H1 (cell line): ENCODE data around the gene SMC6. TPM values are rescaled to one million over a fixed set of nuclear protein-coding genes. Genes with fewer than 3 reads are reported as not detected.

Experiments used
- CTCF ChIA-PET: fragments of 300-600 bp; sonication (Branson Sonifier 250); formaldehyde crosslinking; loops from one replicate; lab custom pipeline; 2021; ENCODE audit not compliant: partially characterized antibody; lab: Charles Lee
- POLR2A ChIA-PET: fragments of 300-600 bp; sonication (Branson Sonifier 250); formaldehyde crosslinking; loops from one replicate; lab custom pipeline; 2021; ENCODE audit warnings: inconsistent platforms; ENCODE audit not compliant: partially characterized antibody; lab: Charles Lee
- DNase-seq, 2 experiments: peaks; one replicate each; pipeline versions ENCODE4 v3.0.0 to v3.0.0-alpha.2; 2010 to 2022; ENCODE audit warnings: low spot score in 2 of 2, low read depth in 1 of 2, mixed read lengths in 1 of 2
- FAIRE-seq: peaks from 2 replicates; lab custom pipeline; 2011; peaks lifted over from hg19 to GRCh38; lab: Jason Lieb, UNC
- H2AFZ ChIP-seq: 2 replicates; pipeline ENCODE4 v1.8.1; 2012; ENCODE audit warnings: low read length, inconsistent platforms
- H2AK5ac ChIP-seq: 2 replicates; pipeline ENCODE4 v1.6.1; 2013; ENCODE audit warnings: low read depth, low read length
- H2BK120ac ChIP-seq: replicated peaks from 2 replicates; pipeline ENCODE3; 2013; ENCODE audit warnings: low read depth, low read length, inconsistent platforms
- H2BK12ac ChIP-seq: 2 replicates; pipeline ENCODE4 v1.6.1; 2013; ENCODE audit warnings: low read depth, low read length
- H2BK15ac ChIP-seq: 2 replicates; pipeline ENCODE4 v1.6.1; 2013; ENCODE audit warnings: low read length
- H2BK20ac ChIP-seq: 2 replicates; pipeline ENCODE4 v1.6.1; 2013; ENCODE audit warnings: low read length
- H2BK5ac ChIP-seq: 2 replicates; pipeline ENCODE4 v1.6.1; 2013; ENCODE audit warnings: low read depth, low read length
- H3K14ac ChIP-seq: 2 replicates; pipeline ENCODE4 v1.6.1; 2013; ENCODE audit warnings: inconsistent platforms; ENCODE audit not compliant: insufficient read length
- H3K18ac ChIP-seq: 2 replicates; pipeline ENCODE4 v1.6.1; 2013; ENCODE audit warnings: low read length; ENCODE audit errors: extremely low read depth
- H3K23ac ChIP-seq: 2 replicates; pipeline ENCODE4 v1.6.1; 2013; ENCODE audit warnings: inconsistent platforms; ENCODE audit not compliant: insufficient read length
- H3K23me2 ChIP-seq: 2 replicates; pipeline ENCODE4 v1.6.1; 2013; ENCODE audit warnings: low read depth, low read length
- H3K27ac ChIP-seq: 2 replicates; pipeline ENCODE4 v1.6.1; 2011; ENCODE audit warnings: low read depth, low read length, inconsistent platforms
- H3K27me3 ChIP-seq, 4 experiments: replicated peaks in 1 of 4; 1 replicate in 1 of 4; 2 replicates in 3 of 4; pipeline versions ENCODE4 v1.6.1 to v1.8.1; 2011 to 2013; ENCODE audit warnings: low read length in 3 of 4, mild to moderate bottlenecking in 3 of 4, inconsistent platforms in 2 of 4, mixed read lengths in 2 of 4, moderate library complexity in 1 of 4; ENCODE audit not compliant: control insufficient read depth in 3 of 4, insufficient read depth in 3 of 4; ENCODE audit errors: extremely low read depth in 1 of 4
- H3K36me3 ChIP-seq, 4 experiments: 2 replicates each; pipeline versions ENCODE4 v1.6.1 to v1.8.1; 2011 to 2013; ENCODE audit warnings: mild to moderate bottlenecking in 4 of 4, low read length in 3 of 4, moderate library complexity in 2 of 4, control low read depth in 1 of 4, inconsistent platforms in 1 of 4; ENCODE audit not compliant: insufficient read depth in 4 of 4, control insufficient read depth in 2 of 4
- H3K4ac ChIP-seq: replicated peaks from 2 replicates; pipeline ENCODE3; 2013; ENCODE audit warnings: low read length, low read depth, mixed read lengths, inconsistent platforms; ENCODE audit not compliant: insufficient read length
- H3K4me1 ChIP-seq, 4 experiments: replicated peaks in 1 of 4; 1 replicate in 1 of 4; 2 replicates in 3 of 4; pipeline versions ENCODE4 v1.6.1 to v1.8.1; 2011 to 2013; ENCODE audit warnings: low read length in 3 of 4, inconsistent platforms in 2 of 4, mixed read lengths in 1 of 4; ENCODE audit not compliant: insufficient read depth in 4 of 4, control insufficient read depth in 3 of 4
- H3K4me2 ChIP-seq, 2 experiments: 2 replicates each; pipeline versions ENCODE4 v1.6.1 to v1.8.1; 2011 to 2013; ENCODE audit warnings: low read depth in 2 of 2, low read length in 2 of 2, control low read depth in 1 of 2, inconsistent platforms in 1 of 2, mild to moderate bottlenecking in 1 of 2; ENCODE audit not compliant: insufficient read depth in 1 of 2
- H3K4me3 ChIP-seq, 4 experiments: fragments of 200-600, 300-600 bp in 1 of 4; sonication (generic), shearing (Covaris generic), sonication (Bioruptor Twin) in 1 of 4; 2 replicates each; pipeline versions ENCODE4 v1.5.1 to v1.8.1; 2011 to 2016; ENCODE audit warnings: low read length in 4 of 4, low read depth in 3 of 4, control low read depth in 2 of 4, inconsistent platforms in 2 of 4, mild to moderate bottlenecking in 2 of 4, mixed read lengths in 1 of 4, moderate library complexity in 1 of 4; ENCODE audit not compliant: insufficient read depth in 2 of 4; ENCODE audit errors: extremely low read depth in 1 of 4
- H3K56ac ChIP-seq: replicated peaks from 2 replicates; pipeline ENCODE3; 2013; ENCODE audit warnings: low read depth, mild to moderate bottlenecking, mixed read lengths, low read length, inconsistent platforms; ENCODE audit not compliant: insufficient read length
- H3K79me1 ChIP-seq: 2 replicates; pipeline ENCODE4 v1.6.1; 2013; ENCODE audit warnings: low read depth, low read length, control low read depth
- H3K79me2 ChIP-seq, 2 experiments: 2 replicates each; pipeline versions ENCODE4 v1.6.1 to v1.8.1; 2012 to 2013; ENCODE audit warnings: low read length in 2 of 2, mild to moderate bottlenecking in 2 of 2, inconsistent platforms in 1 of 2; ENCODE audit not compliant: insufficient read depth in 2 of 2, control insufficient read depth in 1 of 2
- H3K9ac ChIP-seq, 4 experiments: replicated peaks in 1 of 4; 1 replicate in 1 of 4; 2 replicates in 3 of 4; pipeline versions ENCODE4 v1.6.1 to v1.8.1; 2011 to 2013; ENCODE audit warnings: low read depth in 3 of 4, low read length in 3 of 4, control low read depth in 2 of 4, mild to moderate bottlenecking in 2 of 4, moderate library complexity in 2 of 4, inconsistent platforms in 1 of 4; ENCODE audit errors: extremely low read depth in 1 of 4
- H3K9me3 ChIP-seq, 2 experiments: 2 replicates each; pipeline versions ENCODE4 v1.6.1 to v1.8.1; 2012 to 2013; ENCODE audit warnings: mild to moderate bottlenecking in 2 of 2, moderate library complexity in 2 of 2, control low read depth in 1 of 2, inconsistent platforms in 1 of 2, low read depth in 1 of 2, low read length in 1 of 2, mixed read lengths in 1 of 2; ENCODE audit not compliant: insufficient read depth in 2 of 2
- H4K20me1 ChIP-seq, 2 experiments: replicated peaks in 1 of 2; 2 replicates each; pipeline versions ENCODE3 to v1.8.1; 2011 to 2013; ENCODE audit warnings: inconsistent platforms in 2 of 2, low read length in 2 of 2, mild to moderate bottlenecking in 1 of 2; ENCODE audit not compliant: insufficient read depth in 2 of 2, control insufficient read depth in 1 of 2
- H4K5ac ChIP-seq: 2 replicates; pipeline ENCODE4 v1.6.1; 2013; ENCODE audit warnings: low read length, low read depth, mixed read lengths, inconsistent platforms; ENCODE audit not compliant: insufficient read length
- H4K8ac ChIP-seq: 2 replicates; pipeline ENCODE4 v1.8.0; 2013; ENCODE audit warnings: mild to moderate bottlenecking, moderate library complexity, low read length, inconsistent platforms; ENCODE audit not compliant: insufficient read depth; ENCODE audit errors: extremely low read depth
- H4K91ac ChIP-seq: replicated peaks from 2 replicates; pipeline ENCODE3; 2013; ENCODE audit warnings: low read length, mixed read lengths, inconsistent platforms; ENCODE audit not compliant: insufficient read length
- BCL11A ChIP-seq, 2 experiments: IDR thresholded peaks; one replicate each; pipeline ENCODE4 v1.6.1; 2011; ENCODE audit warnings: low read depth in 2 of 2, low read length in 2 of 2, mild to moderate bottlenecking in 2 of 2
- BRCA1 ChIP-seq: IDR thresholded peaks from 2 replicates; pipeline ENCODE4 v1.6.1; 2012; ENCODE audit warnings: low read depth, low read length, improper control_type of control experiment
- CEBPB ChIP-seq: IDR thresholded peaks from 2 replicates; pipeline ENCODE4 v1.6.1; 2012; ENCODE audit warnings: low read depth, low read length
- E2F6 ChIP-seq: IDR thresholded peaks from 2 replicates; pipeline ENCODE4 v1.6.1; 2012; ENCODE audit warnings: inconsistent platforms
- PHF8 ChIP-seq: fragments of 200-600 bp; sonication (generic); conservative IDR thresholded peaks from 2 replicates; pipeline ENCODE4 v1.7.1; 2012; ENCODE audit warnings: low read depth, mild to moderate bottlenecking, inconsistent platforms, low read length, moderate library complexity
- POU5F1 ChIP-seq: IDR thresholded peaks from 2 replicates; pipeline ENCODE4 v1.6.1; 2011; ENCODE audit warnings: low read depth, mild to moderate bottlenecking, low read length, moderate library complexity
- RNF2 ChIP-seq: fragments of 200-900, 300-1000 bp; sonication (generic); IDR thresholded peaks from 2 replicates; pipeline ENCODE4 v1.7.1; 2016; ENCODE audit warnings: borderline replicate concordance, low read depth, mild to moderate bottlenecking, antibody characterized with exemption, low read length; ENCODE audit not compliant: poor library complexity, severe bottlenecking; ENCODE audit errors: missing control alignments
- ZNF274 ChIP-seq: IDR thresholded peaks from 2 replicates; pipeline ENCODE4 v1.7.0; 2012; ENCODE audit warnings: low read length, borderline replicate concordance; ENCODE audit errors: extremely low read depth
- WGBS, 2 experiments: shearing (Covaris generic) in 1 of 2; methylation state at CpG; one replicate each; pipeline versions ENCODE4 v1.1.6 to v1.1.7; 2013 to 2015; ENCODE audit warnings: low lambda C conversion rate in 2 of 2, mixed read lengths in 2 of 2, inconsistent platforms in 1 of 2, low coverage in 1 of 2, missing lambda C conversion rate in 1 of 2; ENCODE audit not compliant: insufficient replicate concordance in 2 of 2, insufficient coverage in 1 of 2, insufficient read length in 1 of 2; ENCODE audit errors: extremely low coverage in 1 of 2, missing lambda C conversion rate in 1 of 2; 5-methylcytosine and 5-hydroxymethylcytosine counted together
- polyA plus RNA-seq, 7 experiments: library from polyadenylated mRNA; depleted of rRNA in 3 of 7; stranded (reverse) in 5 of 7; unstranded in 2 of 7; fragments of >200 nt in 5 of 7; fragments of 200-250 nt in 2 of 7; gene quantifications; 1 replicate in 5 of 7; 2 replicates in 1 of 7; 4 replicates in 1 of 7; pipeline versions ENCODE4 v1.2.1 to v1.2.3, GENCODE V29; 2011 to 2013; ENCODE audit warnings: missing spikeins in 2 of 7, mixed read lengths in 2 of 7
- total RNA-seq: library from RNA; stranded (reverse); fragmentation: NEBNext Ultra II Directional; extraction: Animal tissue kit (Norgen Biotek cat#: 25700); gene quantifications from 2 replicates; pipeline ENCODE4 v1.2.1, GENCODE V29; 2021

Gene SMC6
- total and polyA plus RNA-seq, 2 of the 8 experiments (the other 6 are each of a cell fraction or from before 2014, with no cell fraction given) = 9.7 to 49.5 TPM

GRCh38 chr2:17791121-17791816 is 37.7 kb upstream of the SMC6 start:
- Histone ChIP-seq H3K79me1 (no peaks in the 10 kb centered on the region), H3K4me2 (no peak overlapping the region), H4K91ac (no peak overlapping the region), H3K4me3 (no peak overlapping the region), H3K36me3 (no peaks in the 10 kb centered on the region), H2AK5ac (no peak overlapping the region), H3K4ac (no peak overlapping the region), H3K23me2 (no peaks in the 10 kb centered on the region), H2BK120ac (no peak overlapping the region), H2BK5ac (no peak overlapping the region), H3K9ac (no peak overlapping the region), H3K27me3 (no peaks in the 10 kb centered on the region), H3K27ac (no peak overlapping the region), H2BK20ac (no peak overlapping the region), H3K79me2 (no peaks in the 10 kb centered on the region), H3K56ac (no peak overlapping the region), H4K5ac (no peak overlapping the region), H4K20me1 (no peaks in the 10 kb centered on the region), H3K9me3 (no peaks in the 10 kb centered on the region), H2BK15ac (no peak overlapping the region), H2BK12ac (no peak overlapping the region), H3K23ac (no peak overlapping the region), H3K14ac (no peak overlapping the region), H3K4me1 (peaks cover 0 to 3% (median 0%) of the 10 kb centered on the region in 4 experiments; a peak in 1 of 7 replicates), H4K8ac (no peak overlapping the region), H2AFZ (no peak overlapping the region), H3K18ac (no peak overlapping the region)
- no peak for DNase-seq
- 89% methylated on average over 5 of the region's 5 CpGs; no CpG with 5 or more reads in 1 of the 2 experiments for WGBS, 2 experiments
- TF ChIP-seq BRCA1 (no peak), RNF2 (no peak), ZNF274 (no peak), E2F6 (no peak), BCL11A (IDR thresholded peaks at IDR 0.05; ENCODE audit: low read depth in 2 of 2, low read length in 2 of 2) (no peak), CEBPB (no peak), POU5F1 (no peak), PHF8 (no peak)
- FAIRE-seq = no peak
- POLR2A ChIA-PET = interaction anchor here (0.5 kb wide), 1 partner anchor 767 kb away, joined by 3 read pairs; no protein-coding TSS in a partner anchor
- CTCF ChIA-PET = interaction anchor here (0.6 to 1.1 kb wide), 3 partner anchors 58 to 71 kb away, joined by 3 to 4 read pairs (median 3); no protein-coding TSS in a partner anchor
